HFFc6 (cell line): Measurements from ENCODE around the gene ITPRID1. TPM values are rescaled to one million over a fixed set of nuclear protein-coding genes. Genes with fewer than 3 reads are reported as not detected.

Experiments
- DNase-seq: peaks from one replicate; pipeline ENCODE4 v3.0.0-alpha.2; 2018
- H3K27ac Mint-ChIP-seq: 2 replicates; pipeline ENCODE4 v1.8.0; 2020; ENCODE audit warnings: mild to moderate bottlenecking, mixed read lengths
- H3K27me3 Mint-ChIP-seq: 2 replicates; pipeline ENCODE4 v1.8.0; 2021; ENCODE audit warnings: mild to moderate bottlenecking, moderate library complexity, mixed read lengths; ENCODE audit not compliant: insufficient read depth
- H3K36me3 Mint-ChIP-seq: 2 replicates; pipeline ENCODE4 v1.8.0; 2021; ENCODE audit warnings: low read depth, mixed read lengths
- H3K4me1 Mint-ChIP-seq: 2 replicates; pipeline ENCODE4 v1.8.0; 2020; ENCODE audit warnings: low read depth, mixed read lengths
- H3K4me3 Mint-ChIP-seq: 2 replicates; pipeline ENCODE4 v1.8.0; 2020; ENCODE audit warnings: mild to moderate bottlenecking, moderate library complexity, mixed read lengths
- H3K9me3 Mint-ChIP-seq: 2 replicates; pipeline ENCODE4 v1.8.0; 2020; ENCODE audit warnings: mild to moderate bottlenecking, mixed read lengths
- CTCF ChIP-seq: fragments of 200-600 bp; sonication (generic); IDR thresholded peaks from 2 replicates; pipeline ENCODE4 v1.5.0; 2021; ENCODE audit warnings: antibody characterized with exemption, mild to moderate bottlenecking
- total RNA-seq, 6 experiments: library from RNA; stranded (reverse); fragmentation: NEBNext Ultra II Directional; extraction: Animal tissue kit (Norgen Biotek cat#: 25700); gene quantifications; 2 replicates in 1 of 6; 3 replicates in 5 of 6; pipeline ENCODE4 v1.2.3, GENCODE V29; 2021

The ITPRID1 gene
- total RNA-seq, 6 experiments from 2014 or later, result not detected

DNA sequence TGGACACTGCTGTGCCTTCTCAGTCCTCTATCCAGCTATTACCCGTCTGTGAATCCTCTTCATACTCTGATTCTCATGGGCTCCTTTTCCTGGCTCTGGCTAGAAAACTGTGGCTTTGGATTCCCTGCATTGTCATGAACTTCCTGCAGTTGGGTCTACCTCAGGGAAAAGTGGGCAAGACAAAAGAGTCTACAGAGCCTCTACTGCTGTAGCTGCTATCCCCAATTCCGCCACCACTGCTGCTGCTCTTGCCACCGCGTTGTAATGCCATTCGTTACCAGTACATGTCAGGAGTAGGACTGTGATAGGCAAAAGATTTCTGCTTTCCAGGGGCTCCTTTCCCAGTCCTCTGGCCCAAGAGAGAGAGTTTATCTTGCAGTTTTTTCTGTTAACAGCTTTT lies 149.2 kb downstream of the ITPRID1 start:
- Mint-ChIP-seq H3K36me3 (no peaks in the 10 kb centered on the region), H3K27me3 (no peaks in the 10 kb centered on the region; the same call in 1 of the 2 replicates), H3K4me3 (no peak overlapping the region), H3K27ac (no peak overlapping the region), H3K9me3 (peaks cover 29% of the 10 kb centered on the region), H3K4me1 (no peaks in the 10 kb centered on the region)
- DNase-seq, result no peak
- TF ChIP-seq CTCF, result no peak

DNA sequence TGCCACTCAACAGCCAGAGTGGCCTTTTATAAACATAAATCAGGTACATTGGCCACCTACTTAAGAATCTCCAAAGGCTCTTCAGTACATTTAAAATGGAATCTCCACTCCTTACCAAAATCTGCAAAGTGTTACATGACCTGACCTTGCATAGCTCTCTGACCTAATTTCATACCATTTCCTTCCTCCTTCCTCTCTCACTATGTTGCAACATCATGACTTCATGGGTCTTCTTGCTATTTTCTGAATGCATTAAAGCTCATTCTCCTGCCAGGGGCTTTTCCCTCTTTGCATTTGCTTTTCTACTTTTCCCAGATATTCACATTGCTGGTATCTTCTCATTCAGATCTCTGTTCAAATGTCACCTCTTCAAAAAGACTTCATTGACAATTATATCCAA lies 151.0 kb downstream of the ITPRID1 start:
- H3K4me3 Mint-ChIP-seq, result no peak overlapping the region
- no peaks in the 10 kb centered on the region for H3K36me3 Mint-ChIP-seq
- H3K4me1 Mint-ChIP-seq, result no peaks in the 10 kb centered on the region
- no peak for TF ChIP-seq CTCF
- no peak overlapping the region for H3K27ac Mint-ChIP-seq
- DNase-seq, result no peak
- peaks cover 30% of the 10 kb centered on the region for H3K9me3 Mint-ChIP-seq
- H3K27me3 Mint-ChIP-seq, result no peaks in the 10 kb centered on the region; the same call in 1 of the 2 replicates

DNA sequence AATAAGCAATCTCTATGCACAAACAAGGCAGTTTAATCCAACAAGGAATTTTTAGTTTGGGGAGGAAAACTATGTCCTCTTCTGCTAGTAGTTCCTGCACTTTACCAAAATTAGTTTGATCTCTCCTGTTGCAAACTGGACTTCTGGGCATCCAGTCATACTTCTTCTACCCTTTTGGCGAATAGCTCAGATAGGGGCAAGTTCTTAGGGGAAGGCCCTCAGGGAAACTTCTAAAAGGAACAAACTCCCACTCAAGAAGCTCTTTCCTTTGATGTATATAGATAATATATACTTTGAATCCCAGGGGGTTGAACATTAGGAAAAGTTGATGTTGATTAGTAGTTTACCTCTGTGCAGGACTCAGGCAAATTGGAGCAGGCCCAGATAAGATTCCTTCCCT lies 151.7 kb downstream of the ITPRID1 start:
- no peak for TF ChIP-seq CTCF
- Mint-ChIP-seq H3K27ac (no peak overlapping the region), H3K9me3 (peaks cover 36% of the 10 kb centered on the region), H3K36me3 (no peaks in the 10 kb centered on the region), H3K4me3 (no peak overlapping the region), H3K27me3 (no peaks in the 10 kb centered on the region; the same call in 1 of the 2 replicates), H3K4me1 (no peaks in the 10 kb centered on the region)
- DNase-seq, result no peak

GRCh38 chr7:31669461-31669860 lies 155.6 kb downstream of the ITPRID1 start:
- Mint-ChIP-seq H3K4me1 (no peaks in the 10 kb centered on the region), H3K36me3 (no peaks in the 10 kb centered on the region), H3K4me3 (no peak overlapping the region), H3K27me3 (peaks cover 2% of the 10 kb centered on the region; the same call in 1 of the 2 replicates), H3K9me3 (peaks cover 41% of the 10 kb centered on the region), H3K27ac (no peak overlapping the region)
- no peak for DNase-seq
- no peak for TF ChIP-seq CTCF

DNA sequence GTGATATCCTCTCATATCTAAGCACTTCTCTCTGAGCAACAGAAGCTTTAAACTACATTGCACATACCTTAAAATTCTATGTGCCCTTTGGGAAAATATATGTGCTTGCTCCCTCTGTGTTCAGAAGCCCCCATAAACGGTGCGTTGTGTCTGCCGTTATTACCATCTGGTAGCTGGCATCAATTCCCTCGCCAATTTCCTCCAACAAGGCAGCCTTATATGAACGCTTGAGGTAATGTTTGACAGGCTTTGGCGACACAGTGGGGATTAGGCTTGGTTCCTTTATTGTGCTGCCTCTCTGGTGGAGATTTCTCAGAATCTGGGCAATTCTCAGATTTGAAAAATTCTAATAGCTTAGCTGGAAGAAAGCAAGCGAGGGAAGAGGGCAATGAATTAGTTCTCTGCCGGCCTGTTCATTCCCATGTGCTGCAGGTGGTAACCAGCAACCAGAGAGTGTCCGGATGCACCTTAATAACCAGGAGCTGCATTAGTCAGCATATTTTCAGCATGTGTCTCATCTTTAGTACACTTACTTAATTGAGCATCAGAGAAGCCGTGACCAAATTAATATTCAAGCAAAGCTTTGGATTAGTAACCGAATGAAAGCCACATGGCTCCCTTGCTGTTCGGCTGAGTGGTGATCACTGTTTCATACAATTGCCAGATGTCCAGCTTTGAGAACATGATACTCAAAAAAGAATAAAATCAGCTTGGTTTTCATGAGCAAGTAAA lies 165.8 kb downstream of the ITPRID1 start:
- H3K4me1 Mint-ChIP-seq, result no peaks in the 10 kb centered on the region
- H3K9me3 Mint-ChIP-seq, result peaks cover 41% of the 10 kb centered on the region
- H3K36me3 Mint-ChIP-seq, result no peaks in the 10 kb centered on the region
- TF ChIP-seq CTCF, result no peak
- no peak for DNase-seq
- H3K27me3 Mint-ChIP-seq, result no peaks in the 10 kb centered on the region; the same call in 1 of the 2 replicates
- no peak overlapping the region for H3K27ac Mint-ChIP-seq
- no peak overlapping the region for H3K4me3 Mint-ChIP-seq
